Measurements from ENCODE around the gene TMEM184A. TPM values are rescaled to one million over a fixed set of nuclear protein-coding genes. Genes with fewer than 3 reads are reported as not detected.

Gene TMEM184A
- total and polyA plus RNA-seq, 2 of the 13 experiments (the other 11 are each of a cell fraction or from before 2014, with no cell fraction given): 9.5 to 20.4 TPM

DNA sequence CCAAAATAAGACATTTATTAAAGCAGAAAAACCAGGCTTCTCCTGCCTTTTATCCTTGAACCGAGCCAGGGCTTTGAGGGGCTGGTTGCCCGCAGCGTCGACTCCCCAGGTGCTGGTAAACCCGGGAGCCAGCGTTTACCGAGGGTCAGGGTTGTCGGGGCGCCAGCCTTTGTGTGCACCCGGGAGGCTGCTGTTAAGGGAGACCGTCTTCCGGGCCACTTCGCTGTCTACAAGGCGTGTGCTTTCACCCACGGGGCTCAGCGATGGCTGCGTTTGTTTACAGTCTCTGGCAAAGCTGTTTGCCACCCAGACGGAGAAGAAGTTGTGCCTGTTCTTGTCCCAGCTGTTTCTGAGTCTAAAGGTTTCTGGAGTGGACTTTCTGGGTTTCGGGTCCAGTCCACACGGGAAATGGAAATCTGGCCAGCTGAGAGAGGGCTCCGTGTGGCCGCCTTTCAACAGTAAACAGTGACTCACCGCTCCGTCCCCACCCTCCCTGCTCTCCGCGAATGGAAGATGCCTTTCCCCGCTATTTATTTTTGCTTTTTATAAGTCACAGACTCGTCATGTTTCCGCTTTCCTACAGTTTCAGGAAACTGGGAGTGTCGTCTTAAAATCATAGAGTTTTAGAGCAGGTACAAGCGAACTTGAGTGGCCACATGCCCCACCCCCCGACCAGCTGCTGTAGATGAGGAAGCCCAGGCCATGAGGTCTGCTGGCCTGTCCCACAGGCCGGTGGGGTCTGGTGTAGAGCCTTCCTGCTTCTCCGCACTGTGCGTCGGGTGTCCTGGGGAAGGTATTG is 23.4 kb downstream of the TMEM184A start (continued):
- peak; percentile 60 for TF ChIP-seq DPF2 (CRISPR knock-in tag; IDR thresholded peaks at IDR 0.05; ENCODE audit: borderline replicate concordance, low read depth)
- peak; percentile 19; the same call in 1 of the 2 replicates for TF ChIP-seq ERF (CRISPR knock-in tag; IDR thresholded peaks at IDR 0.05)
- no peak for TF ChIP-seq SCMH1 (CRISPR knock-in tag; IDR thresholded peaks at IDR 0.05; ENCODE audit: borderline replicate concordance)
- TF ChIP-seq ZMYM4 (CRISPR knock-in tag; IDR thresholded peaks at IDR 0.05): no peak
- TF ChIP-seq RELA (CRISPR knock-in tag; IDR thresholded peaks at IDR 0.05): no peak
- TF ChIP-seq ZNF160 (CRISPR knock-in tag; IDR thresholded peaks at IDR 0.05): no peak
- no peak for TF ChIP-seq ZNF619 (CRISPR knock-in tag; IDR thresholded peaks at IDR 0.05)
- TF ChIP-seq, protein P1, sequence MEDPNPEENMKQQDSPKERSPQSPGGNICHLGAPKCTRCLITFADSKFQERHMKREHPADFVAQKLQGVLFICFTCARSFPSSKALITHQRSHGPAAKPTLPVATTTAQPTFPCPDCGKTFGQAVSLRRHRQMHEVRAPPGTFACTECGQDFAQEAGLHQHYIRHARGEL (CRISPR knock-in tag; IDR thresholded peaks at IDR 0.05): no peak
- TF ChIP-seq NRL (CRISPR knock-in tag; IDR thresholded peaks at IDR 0.05; ENCODE audit: borderline replicate concordance): no peak
- TF ChIP-seq ZBTB20 (CRISPR knock-in tag; IDR thresholded peaks at IDR 0.05; ENCODE audit: borderline replicate concordance, low read depth): no peak
- no peak for TF ChIP-seq MTF1 (CRISPR knock-in tag; IDR thresholded peaks at IDR 0.05)
- TF ChIP-seq, protein P2, sequence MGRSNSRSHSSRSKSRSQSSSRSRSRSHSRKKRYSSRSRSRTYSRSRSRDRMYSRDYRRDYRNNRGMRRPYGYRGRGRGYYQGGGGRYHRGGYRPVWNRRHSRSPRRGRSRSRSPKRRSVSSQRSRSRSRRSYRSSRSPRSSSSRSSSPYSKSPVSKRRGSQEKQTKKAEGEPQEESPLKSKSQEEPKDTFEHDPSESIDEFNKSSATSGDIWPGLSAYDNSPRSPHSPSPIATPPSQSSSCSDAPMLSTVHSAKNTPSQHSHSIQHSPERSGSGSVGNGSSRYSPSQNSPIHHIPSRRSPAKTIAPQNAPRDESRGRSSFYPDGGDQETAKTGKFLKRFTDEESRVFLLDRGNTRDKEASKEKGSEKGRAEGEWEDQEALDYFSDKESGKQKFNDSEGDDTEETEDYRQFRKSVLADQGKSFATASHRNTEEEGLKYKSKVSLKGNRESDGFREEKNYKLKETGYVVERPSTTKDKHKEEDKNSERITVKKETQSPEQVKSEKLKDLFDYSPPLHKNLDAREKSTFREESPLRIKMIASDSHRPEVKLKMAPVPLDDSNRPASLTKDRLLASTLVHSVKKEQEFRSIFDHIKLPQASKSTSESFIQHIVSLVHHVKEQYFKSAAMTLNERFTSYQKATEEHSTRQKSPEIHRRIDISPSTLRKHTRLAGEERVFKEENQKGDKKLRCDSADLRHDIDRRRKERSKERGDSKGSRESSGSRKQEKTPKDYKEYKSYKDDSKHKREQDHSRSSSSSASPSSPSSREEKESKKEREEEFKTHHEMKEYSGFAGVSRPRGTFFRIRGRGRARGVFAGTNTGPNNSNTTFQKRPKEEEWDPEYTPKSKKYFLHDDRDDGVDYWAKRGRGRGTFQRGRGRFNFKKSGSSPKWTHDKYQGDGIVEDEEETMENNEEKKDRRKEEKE (IDR thresholded peaks at IDR 0.05): no peak
- no peak for TF ChIP-seq SMAD3 (CRISPR knock-in tag; IDR thresholded peaks at IDR 0.05)
- TF ChIP-seq ZNF720 (CRISPR knock-in tag; IDR thresholded peaks at IDR 0.05): no peak
- TF ChIP-seq RARA (CRISPR knock-in tag; IDR thresholded peaks at IDR 0.05): peak; percentile 55; the same call in 1 of the 2 replicates
- TF ChIP-seq HDAC2 (CRISPR knock-in tag; IDR thresholded peaks at IDR 0.05): peak; percentile 71
- TF ChIP-seq XRCC5 (optimal IDR thresholded peaks at IDR 0.05; ENCODE audit: low read length): no peak
- TF ChIP-seq ZNF672 (CRISPR knock-in tag; IDR thresholded peaks at IDR 0.05): no peak
- peak; percentile 47 for TF ChIP-seq SP5 (CRISPR knock-in tag; IDR thresholded peaks at IDR 0.05; ENCODE audit: borderline replicate concordance, low read depth)
- TF ChIP-seq SALL1 (CRISPR knock-in tag; IDR thresholded peaks at IDR 0.05): peak; percentile 51; the same call in 1 of the 2 replicates
- TF ChIP-seq GZF1 (CRISPR knock-in tag; IDR thresholded peaks at IDR 0.05): no peak
- TF ChIP-seq EP300 (IDR thresholded peaks at IDR 0.05; ENCODE audit: low read depth in 2 of 2, low read length in 2 of 2): 0 out of 4 replicates have a peak, but pooled peaks of 1 of the 2 experiments have one; percentile 29
- TF ChIP-seq EP300 (CRISPR knock-in tag; IDR thresholded peaks at IDR 0.05; ENCODE audit: borderline replicate concordance): no peak
- no peak for TF ChIP-seq PAX8 (CRISPR knock-in tag; IDR thresholded peaks at IDR 0.05; ENCODE audit: borderline replicate concordance)
- peak; percentile 58; the same call in 1 of the 2 replicates for TF ChIP-seq KLF6 (CRISPR knock-in tag; IDR thresholded peaks at IDR 0.05)
- no peak for TF ChIP-seq ZBTB3 (CRISPR knock-in tag; IDR thresholded peaks at IDR 0.05; ENCODE audit: borderline replicate concordance, low read depth)
- no peak for TF ChIP-seq NR1H2 (CRISPR knock-in tag; IDR thresholded peaks at IDR 0.05; ENCODE audit: borderline replicate concordance, low read depth)
- no peak for TF ChIP-seq ZBTB1 (CRISPR knock-in tag; IDR thresholded peaks at IDR 0.05; ENCODE audit: borderline replicate concordance)
- no peak; the same call in 1 of the 2 replicates for TF ChIP-seq ZBTB7B (CRISPR knock-in tag; IDR thresholded peaks at IDR 0.05)
- no peak; the same call in 1 of the 2 replicates for TF ChIP-seq PHF20 (CRISPR knock-in tag; IDR thresholded peaks at IDR 0.05)
- TF ChIP-seq AGO2 (optimal IDR thresholded peaks at IDR 0.05; ENCODE audit: low read depth, low read length): peak; percentile 12

All from HepG2 (cell line).